ENCODE results near the gene MTHFS.

DNA sequence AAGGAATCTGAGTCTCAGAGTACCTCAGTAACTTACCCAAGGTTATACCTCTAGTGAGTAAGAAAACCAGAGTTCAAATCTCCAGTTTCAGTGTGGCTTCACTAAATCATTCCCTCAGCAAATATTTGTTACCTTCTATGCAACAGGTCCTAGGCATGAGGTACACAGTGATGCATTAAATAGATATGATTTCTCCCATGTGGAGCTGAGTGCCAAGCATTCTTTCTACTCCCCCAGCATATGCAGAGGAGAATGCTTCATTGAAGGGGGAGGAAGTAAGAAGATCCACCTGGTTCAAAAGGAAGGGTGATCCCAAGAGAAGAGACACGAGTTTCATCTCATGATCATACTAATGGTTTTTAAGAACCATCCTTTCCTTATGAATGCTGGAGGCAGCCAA, 6.8 kb upstream of the MTHFS start:
- TF ChIP-seq, protein P1, sequence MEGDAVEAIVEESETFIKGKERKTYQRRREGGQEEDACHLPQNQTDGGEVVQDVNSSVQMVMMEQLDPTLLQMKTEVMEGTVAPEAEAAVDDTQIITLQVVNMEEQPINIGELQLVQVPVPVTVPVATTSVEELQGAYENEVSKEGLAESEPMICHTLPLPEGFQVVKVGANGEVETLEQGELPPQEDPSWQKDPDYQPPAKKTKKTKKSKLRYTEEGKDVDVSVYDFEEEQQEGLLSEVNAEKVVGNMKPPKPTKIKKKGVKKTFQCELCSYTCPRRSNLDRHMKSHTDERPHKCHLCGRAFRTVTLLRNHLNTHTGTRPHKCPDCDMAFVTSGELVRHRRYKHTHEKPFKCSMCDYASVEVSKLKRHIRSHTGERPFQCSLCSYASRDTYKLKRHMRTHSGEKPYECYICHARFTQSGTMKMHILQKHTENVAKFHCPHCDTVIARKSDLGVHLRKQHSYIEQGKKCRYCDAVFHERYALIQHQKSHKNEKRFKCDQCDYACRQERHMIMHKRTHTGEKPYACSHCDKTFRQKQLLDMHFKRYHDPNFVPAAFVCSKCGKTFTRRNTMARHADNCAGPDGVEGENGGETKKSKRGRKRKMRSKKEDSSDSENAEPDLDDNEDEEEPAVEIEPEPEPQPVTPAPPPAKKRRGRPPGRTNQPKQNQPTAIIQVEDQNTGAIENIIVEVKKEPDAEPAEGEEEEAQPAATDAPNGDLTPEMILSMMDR (IDR thresholded peaks at IDR 0.05; ENCODE audit: insufficient read depth, low read length), result no peak
- TF ChIP-seq POLR2AphosphoS5 (IDR thresholded peaks at IDR 0.05; ENCODE audit: low read depth) (no peak), GABPA (IDR thresholded peaks at IDR 0.05; ENCODE audit: low read depth) (no peak)
